SK-N-SH treated with all-trans-retinoic acid at 6 μM for 48 hours (cell line): ENCODE data around the gene ELAVL1.
"Not testable (repeated sequence)": the region's sequence is repeated elsewhere in the genome, so short reads cannot be mapped to it uniquely, and the experiment has no call there.

Experiments used
- ATAC-seq: fragments of 200-7000 bp; cut with Tn5 transposase; 3 replicates; pipeline ENCODE4 v1.9.1; 2020; ENCODE audit warnings: mild to moderate bottlenecking, moderate library complexity
- ARNTL ChIP-seq: fragments of 450-650 bp; formaldehyde crosslinking; IDR thresholded peaks from 2 replicates; pipeline ENCODE4 v1.5.0; 2020; ENCODE audit warnings: low read depth, mild to moderate bottlenecking, moderate library complexity, borderline replicate concordance
- BACH2 ChIP-seq: fragments of 250-450 bp; sonication (Bioruptor Pico); IDR thresholded peaks from 2 replicates; pipeline ENCODE4 v1.9.0; 2021; ENCODE audit warnings: mild to moderate bottlenecking, borderline replicate concordance
- CSDC2 ChIP-seq: fragments of 250-450 bp; sonication (Bioruptor Pico); IDR thresholded peaks from 2 replicates; pipeline ENCODE4 v1.5.0; 2020; ENCODE audit warnings: mild to moderate bottlenecking, moderate library complexity
- ESRRG ChIP-seq: fragments of 250-450 bp; sonication (Bioruptor Pico); IDR thresholded peaks from 2 replicates; pipeline ENCODE4 v1.6.1; 2021; ENCODE audit warnings: mild to moderate bottlenecking
- GLIS3 ChIP-seq: fragments of 250-450 bp; sonication (Bioruptor Pico); IDR thresholded peaks from 2 replicates; pipeline ENCODE4 v1.5.0; 2020; ENCODE audit warnings: mild to moderate bottlenecking, moderate library complexity
- ISL1 ChIP-seq: fragments of 250-450 bp; sonication (Bioruptor Pico); IDR thresholded peaks from 2 replicates; pipeline ENCODE4 v2.1.2; 2022; ENCODE audit warnings: mild to moderate bottlenecking, moderate library complexity
- OSR1 ChIP-seq: fragments of 250-450 bp; sonication (Bioruptor Pico); IDR thresholded peaks from 2 replicates; pipeline ENCODE4 v1.8.0; 2022; ENCODE audit warnings: moderate library complexity, mild to moderate bottlenecking, inconsistent platforms
- PPARA ChIP-seq: fragments of 250-450 bp; sonication (Bioruptor Pico); IDR thresholded peaks from 2 replicates; pipeline ENCODE4 v1.5.0; 2020; ENCODE audit warnings: mild to moderate bottlenecking, borderline replicate concordance
- RARB ChIP-seq: fragments of 250-450 bp; sonication (Bioruptor Pico); IDR thresholded peaks from 2 replicates; pipeline ENCODE4 v1.8.0; 2021; ENCODE audit warnings: mild to moderate bottlenecking, moderate library complexity
- TCF4 ChIP-seq: fragments of 250-450 bp; sonication (Bioruptor Pico); IDR thresholded peaks from 2 replicates; pipeline ENCODE4 v1.8.0; 2021; ENCODE audit warnings: mild to moderate bottlenecking, moderate library complexity, borderline replicate concordance
- TOX ChIP-seq: fragments of 250-450 bp; sonication (Bioruptor Pico); IDR thresholded peaks from 2 replicates; pipeline ENCODE4 v1.8.0; 2021; ENCODE audit warnings: mild to moderate bottlenecking, moderate library complexity, borderline replicate concordance
- ZC3H10 ChIP-seq: fragments of 250-450 bp; sonication (Bioruptor Pico); IDR thresholded peaks from 2 replicates; pipeline ENCODE4 v1.5.1; 2021; ENCODE audit warnings: mild to moderate bottlenecking, moderate library complexity
- ZNF565 ChIP-seq: fragments of 450-650 bp; formaldehyde crosslinking; conservative IDR thresholded peaks from 2 replicates; pipeline ENCODE4 v1.5.0; 2020; ENCODE audit warnings: low read depth, mild to moderate bottlenecking, moderate library complexity
- ZNF70 ChIP-seq: fragments of 450-650 bp; formaldehyde crosslinking; IDR thresholded peaks from 2 replicates; pipeline ENCODE4 v1.5.0; 2020; ENCODE audit warnings: mild to moderate bottlenecking, moderate library complexity
- ZNF8 ChIP-seq: fragments of 450-650 bp; formaldehyde crosslinking; IDR thresholded peaks from 2 replicates; pipeline ENCODE4 v1.5.0; 2020; ENCODE audit warnings: mild to moderate bottlenecking, moderate library complexity
- TF ChIP-seq, protein P1 (sequence below): fragments of 250-450 bp; sonication (Bioruptor Pico); IDR thresholded peaks from 2 replicates; pipeline ENCODE4 v1.8.0; 2020; ENCODE audit warnings: mild to moderate bottlenecking, moderate library complexity, borderline replicate concordance
- TF ChIP-seq, protein P2 (sequence below): fragments of 250-450 bp; sonication (Bioruptor Pico); IDR thresholded peaks from 2 replicates; pipeline ENCODE4 v1.5.1; 2021; ENCODE audit warnings: mild to moderate bottlenecking, moderate library complexity
- TF ChIP-seq, protein P3 (sequence below): fragments of 250-450 bp; sonication (Bioruptor Pico); IDR thresholded peaks from 2 replicates; pipeline ENCODE4 v1.5.1; 2020; ENCODE audit warnings: low read depth, mild to moderate bottlenecking, moderate library complexity
- TF ChIP-seq, protein P4 (sequence below): fragments of 250-450 bp; sonication (Bioruptor Pico); IDR thresholded peaks from 2 replicates; pipeline ENCODE4 v1.8.0; 2021; ENCODE audit warnings: low read depth, mild to moderate bottlenecking, moderate library complexity, borderline replicate concordance
- TF ChIP-seq, protein P5 (sequence below): fragments of 250-450 bp; sonication (Bioruptor Pico); IDR thresholded peaks from 2 replicates; pipeline ENCODE4 v1.5.0; 2020; ENCODE audit warnings: mild to moderate bottlenecking, moderate library complexity

Gene ELAVL1

DNA sequence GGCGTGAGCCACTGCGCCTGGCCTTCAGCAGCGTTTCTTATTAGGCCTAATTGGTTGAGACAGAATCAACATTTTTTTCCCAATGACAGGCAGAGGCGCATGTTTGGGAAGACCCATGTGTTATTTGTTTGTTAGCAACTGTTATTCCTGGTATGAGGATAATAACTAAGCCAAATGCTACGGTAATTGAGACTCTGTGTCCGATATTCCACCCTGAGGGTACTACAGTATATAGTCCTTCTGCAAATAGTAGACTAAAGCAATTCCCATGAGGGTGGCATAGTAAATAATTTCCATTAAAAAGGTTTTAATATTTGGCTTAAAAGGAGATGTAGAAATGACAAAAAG is 28.7 kb upstream of the ELAVL1 start (continued):
- TF ChIP-seq, protein P1, sequence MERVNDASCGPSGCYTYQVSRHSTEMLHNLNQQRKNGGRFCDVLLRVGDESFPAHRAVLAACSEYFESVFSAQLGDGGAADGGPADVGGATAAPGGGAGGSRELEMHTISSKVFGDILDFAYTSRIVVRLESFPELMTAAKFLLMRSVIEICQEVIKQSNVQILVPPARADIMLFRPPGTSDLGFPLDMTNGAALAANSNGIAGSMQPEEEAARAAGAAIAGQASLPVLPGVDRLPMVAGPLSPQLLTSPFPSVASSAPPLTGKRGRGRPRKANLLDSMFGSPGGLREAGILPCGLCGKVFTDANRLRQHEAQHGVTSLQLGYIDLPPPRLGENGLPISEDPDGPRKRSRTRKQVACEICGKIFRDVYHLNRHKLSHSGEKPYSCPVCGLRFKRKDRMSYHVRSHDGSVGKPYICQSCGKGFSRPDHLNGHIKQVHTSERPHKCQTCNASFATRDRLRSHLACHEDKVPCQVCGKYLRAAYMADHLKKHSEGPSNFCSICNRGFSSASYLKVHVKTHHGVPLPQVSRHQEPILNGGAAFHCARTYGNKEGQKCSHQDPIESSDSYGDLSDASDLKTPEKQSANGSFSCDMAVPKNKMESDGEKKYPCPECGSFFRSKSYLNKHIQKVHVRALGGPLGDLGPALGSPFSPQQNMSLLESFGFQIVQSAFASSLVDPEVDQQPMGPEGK: no peak
- TF ChIP-seq, protein P2, sequence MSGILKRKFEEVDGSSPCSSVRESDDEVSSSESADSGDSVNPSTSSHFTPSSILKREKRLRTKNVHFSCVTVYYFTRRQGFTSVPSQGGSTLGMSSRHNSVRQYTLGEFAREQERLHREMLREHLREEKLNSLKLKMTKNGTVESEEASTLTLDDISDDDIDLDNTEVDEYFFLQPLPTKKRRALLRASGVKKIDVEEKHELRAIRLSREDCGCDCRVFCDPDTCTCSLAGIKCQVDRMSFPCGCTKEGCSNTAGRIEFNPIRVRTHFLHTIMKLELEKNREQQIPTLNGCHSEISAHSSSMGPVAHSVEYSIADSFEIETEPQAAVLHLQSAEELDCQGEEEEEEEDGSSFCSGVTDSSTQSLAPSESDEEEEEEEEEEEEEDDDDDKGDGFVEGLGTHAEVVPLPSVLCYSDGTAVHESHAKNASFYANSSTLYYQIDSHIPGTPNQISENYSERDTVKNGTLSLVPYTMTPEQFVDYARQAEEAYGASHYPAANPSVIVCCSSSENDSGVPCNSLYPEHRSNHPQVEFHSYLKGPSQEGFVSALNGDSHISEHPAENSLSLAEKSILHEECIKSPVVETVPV: no peak
- TF ChIP-seq OSR1 (CRISPR knock-in tag): no peak
- no peak for TF ChIP-seq PPARA
- TF ChIP-seq ZNF565 (CRISPR knock-in tag): no peak
- TF ChIP-seq ARNTL (CRISPR knock-in tag): no peak
- no peak for TF ChIP-seq RARB (CRISPR knock-in tag)

DNA sequence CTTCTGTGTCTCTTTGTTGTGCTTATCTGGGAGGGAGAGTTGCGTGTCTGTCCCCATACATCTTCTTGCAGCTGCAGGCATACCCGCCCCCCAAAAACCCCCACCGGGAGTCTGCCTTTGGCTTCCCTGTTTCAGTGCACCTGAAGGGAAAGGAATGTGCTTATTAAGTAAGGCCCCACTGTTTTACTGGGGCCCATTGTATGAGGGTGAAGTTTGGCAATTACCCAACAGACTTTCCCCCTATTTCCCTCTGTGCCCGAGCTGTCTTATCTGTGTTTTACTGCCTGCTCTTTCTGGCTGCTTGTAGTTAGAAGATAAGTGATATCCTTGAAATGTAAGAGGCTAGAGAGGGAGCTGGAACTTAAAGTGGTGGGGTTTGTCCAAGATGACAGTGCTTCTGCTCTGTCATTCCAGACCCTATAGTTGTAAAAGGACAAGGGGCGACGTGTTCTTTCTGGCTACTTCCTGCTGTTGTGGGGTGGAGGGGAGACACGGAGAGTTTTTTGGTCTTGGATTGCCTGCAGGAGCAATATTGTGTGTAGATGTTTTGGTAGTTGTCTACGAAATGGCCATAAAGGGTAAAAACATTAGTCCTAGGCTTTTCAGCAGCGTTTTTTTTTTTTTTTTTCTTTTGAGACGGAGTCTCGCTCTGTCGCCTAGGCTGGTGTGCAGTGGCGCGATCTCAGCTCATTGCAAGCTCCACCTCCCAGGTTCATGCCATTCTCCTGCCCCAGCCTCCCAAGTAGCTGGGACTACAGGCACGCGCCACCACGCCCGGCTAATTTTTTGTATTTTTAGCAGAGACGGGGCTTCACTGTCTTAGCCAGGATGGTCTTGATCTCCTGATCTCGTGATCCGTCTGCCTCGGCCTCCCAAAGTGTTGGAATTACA is 28.1 kb upstream of the ELAVL1 start:
- ATAC-seq: not testable (repeated sequence)

DNA sequence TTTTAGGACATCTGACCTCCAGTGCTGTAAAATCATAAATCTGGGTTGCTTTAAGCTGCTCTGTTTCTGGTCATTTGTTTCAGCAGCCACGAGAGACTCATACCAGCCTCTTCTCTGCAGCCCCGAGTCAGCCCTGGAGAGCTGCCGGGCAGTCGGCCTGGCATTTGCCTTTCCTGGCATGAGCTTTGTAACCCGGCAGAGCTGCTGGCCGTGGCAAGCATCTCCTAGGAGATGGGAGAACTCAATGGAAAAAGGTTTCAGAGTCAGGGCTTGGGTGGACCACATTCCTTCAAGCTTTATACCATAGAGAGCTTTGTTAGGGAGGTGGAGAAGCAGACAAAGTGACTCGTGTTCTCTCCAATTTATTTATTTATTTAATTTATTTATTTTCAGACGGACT is 25.5 kb upstream of the ELAVL1 start:
- TF ChIP-seq GLIS3 (CRISPR knock-in tag) (no peak), OSR1 (CRISPR knock-in tag) (no peak), BACH2 (CRISPR knock-in tag) (no peak), ZNF8 (CRISPR knock-in tag) (no peak), TCF4 (no peak), ZNF565 (CRISPR knock-in tag) (no peak), ZC3H10 (CRISPR knock-in tag) (no peak), PPARA (no peak), ISL1 (no peak), RARB (CRISPR knock-in tag) (no peak), CSDC2 (no peak), ESRRG (CRISPR knock-in tag) (no peak), ZNF70 (CRISPR knock-in tag) (no peak), TOX (CRISPR knock-in tag) (no peak)
- TF ChIP-seq, protein P3, sequence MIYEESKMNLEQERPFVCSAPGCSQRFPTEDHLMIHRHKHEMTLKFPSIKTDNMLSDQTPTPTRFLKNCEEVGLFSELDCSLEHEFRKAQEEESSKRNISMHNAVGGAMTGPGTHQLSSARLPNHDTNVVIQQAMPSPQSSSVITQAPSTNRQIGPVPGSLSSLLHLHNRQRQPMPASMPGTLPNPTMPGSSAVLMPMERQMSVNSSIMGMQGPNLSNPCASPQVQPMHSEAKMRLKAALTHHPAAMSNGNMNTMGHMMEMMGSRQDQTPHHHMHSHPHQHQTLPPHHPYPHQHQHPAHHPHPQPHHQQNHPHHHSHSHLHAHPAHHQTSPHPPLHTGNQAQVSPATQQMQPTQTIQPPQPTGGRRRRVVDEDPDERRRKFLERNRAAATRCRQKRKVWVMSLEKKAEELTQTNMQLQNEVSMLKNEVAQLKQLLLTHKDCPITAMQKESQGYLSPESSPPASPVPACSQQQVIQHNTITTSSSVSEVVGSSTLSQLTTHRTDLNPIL (CRISPR knock-in tag): no peak
- TF ChIP-seq, protein P4, sequence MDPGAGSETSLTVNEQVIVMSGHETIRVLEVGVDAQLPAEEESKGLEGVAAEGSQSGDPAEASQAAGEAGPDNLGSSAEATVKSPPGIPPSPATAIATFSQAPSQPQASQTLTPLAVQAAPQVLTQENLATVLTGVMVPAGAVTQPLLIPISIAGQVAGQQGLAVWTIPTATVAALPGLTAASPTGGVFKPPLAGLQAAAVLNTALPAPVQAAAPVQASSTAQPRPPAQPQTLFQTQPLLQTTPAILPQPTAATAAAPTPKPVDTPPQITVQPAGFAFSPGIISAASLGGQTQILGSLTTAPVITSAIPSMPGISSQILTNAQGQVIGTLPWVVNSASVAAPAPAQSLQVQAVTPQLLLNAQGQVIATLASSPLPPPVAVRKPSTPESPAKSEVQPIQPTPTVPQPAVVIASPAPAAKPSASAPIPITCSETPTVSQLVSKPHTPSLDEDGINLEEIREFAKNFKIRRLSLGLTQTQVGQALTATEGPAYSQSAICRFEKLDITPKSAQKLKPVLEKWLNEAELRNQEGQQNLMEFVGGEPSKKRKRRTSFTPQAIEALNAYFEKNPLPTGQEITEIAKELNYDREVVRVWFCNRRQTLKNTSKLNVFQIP: no peak
- TF ChIP-seq, protein P2: no peak
- TF ChIP-seq, protein P5, sequence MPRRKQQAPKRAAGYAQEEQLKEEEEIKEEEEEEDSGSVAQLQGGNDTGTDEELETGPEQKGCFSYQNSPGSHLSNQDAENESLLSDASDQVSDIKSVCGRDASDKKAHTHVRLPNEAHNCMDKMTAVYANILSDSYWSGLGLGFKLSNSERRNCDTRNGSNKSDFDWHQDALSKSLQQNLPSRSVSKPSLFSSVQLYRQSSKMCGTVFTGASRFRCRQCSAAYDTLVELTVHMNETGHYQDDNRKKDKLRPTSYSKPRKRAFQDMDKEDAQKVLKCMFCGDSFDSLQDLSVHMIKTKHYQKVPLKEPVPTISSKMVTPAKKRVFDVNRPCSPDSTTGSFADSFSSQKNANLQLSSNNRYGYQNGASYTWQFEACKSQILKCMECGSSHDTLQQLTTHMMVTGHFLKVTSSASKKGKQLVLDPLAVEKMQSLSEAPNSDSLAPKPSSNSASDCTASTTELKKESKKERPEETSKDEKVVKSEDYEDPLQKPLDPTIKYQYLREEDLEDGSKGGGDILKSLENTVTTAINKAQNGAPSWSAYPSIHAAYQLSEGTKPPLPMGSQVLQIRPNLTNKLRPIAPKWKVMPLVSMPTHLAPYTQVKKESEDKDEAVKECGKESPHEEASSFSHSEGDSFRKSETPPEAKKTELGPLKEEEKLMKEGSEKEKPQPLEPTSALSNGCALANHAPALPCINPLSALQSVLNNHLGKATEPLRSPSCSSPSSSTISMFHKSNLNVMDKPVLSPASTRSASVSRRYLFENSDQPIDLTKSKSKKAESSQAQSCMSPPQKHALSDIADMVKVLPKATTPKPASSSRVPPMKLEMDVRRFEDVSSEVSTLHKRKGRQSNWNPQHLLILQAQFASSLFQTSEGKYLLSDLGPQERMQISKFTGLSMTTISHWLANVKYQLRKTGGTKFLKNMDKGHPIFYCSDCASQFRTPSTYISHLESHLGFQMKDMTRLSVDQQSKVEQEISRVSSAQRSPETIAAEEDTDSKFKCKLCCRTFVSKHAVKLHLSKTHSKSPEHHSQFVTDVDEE (CRISPR knock-in tag): no peak
- TF ChIP-seq, protein P1: no peak
- no peak for ATAC-seq
